Fibroblast of skin of scalp (primary cell): ENCODE data around the gene PLAC8L1.

Source experiments
- DNase-seq: peaks from one replicate; pipeline ENCODE4 v3.0.0-alpha.2; 2013

The PLAC8L1 gene

GRCh38 chr5:146079695-146080373, 25.5 kb downstream of the PLAC8L1 start:
- no peak for DNase-seq

DNA sequence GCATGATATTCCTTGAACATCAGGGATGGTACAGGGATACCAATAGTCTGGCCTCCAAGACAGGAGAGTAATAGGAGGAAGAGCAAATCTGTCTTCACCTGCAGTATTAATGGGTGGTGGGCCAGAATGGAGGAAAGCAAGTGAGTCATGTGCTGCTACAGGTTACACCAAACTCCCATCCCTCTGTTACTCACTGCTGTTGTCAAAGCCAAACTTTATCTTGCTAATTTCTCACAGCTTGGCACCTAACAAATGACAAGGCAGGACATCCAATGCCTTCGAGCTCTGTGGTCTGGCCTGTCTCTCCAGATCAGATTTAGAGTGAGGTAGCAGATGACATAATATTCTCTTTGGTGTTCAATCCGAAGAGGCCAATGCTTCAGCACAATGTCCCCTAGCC, 26.8 kb downstream of the PLAC8L1 start:
- DNase-seq = no peak

DNA sequence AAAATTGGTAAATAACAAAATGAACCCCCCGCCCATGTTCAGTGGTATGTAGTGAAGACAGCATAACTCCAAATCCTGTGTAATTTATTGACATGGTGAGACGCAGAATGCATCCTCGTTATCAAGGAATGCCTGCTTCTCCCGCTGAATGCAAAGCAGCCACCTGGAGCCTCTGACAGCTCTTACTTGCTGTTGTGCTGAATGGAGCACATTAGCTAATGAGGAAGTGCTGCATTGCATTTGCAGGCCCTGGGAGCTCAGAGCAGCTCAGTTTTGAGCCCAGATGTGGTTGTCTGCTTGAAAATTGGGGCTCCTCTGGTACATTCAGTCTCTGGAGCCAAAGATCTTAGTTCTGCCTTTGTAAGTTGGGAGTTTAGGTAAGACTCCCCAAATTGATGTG, 28.9 kb downstream of the PLAC8L1 start:
- no peak for DNase-seq

DNA sequence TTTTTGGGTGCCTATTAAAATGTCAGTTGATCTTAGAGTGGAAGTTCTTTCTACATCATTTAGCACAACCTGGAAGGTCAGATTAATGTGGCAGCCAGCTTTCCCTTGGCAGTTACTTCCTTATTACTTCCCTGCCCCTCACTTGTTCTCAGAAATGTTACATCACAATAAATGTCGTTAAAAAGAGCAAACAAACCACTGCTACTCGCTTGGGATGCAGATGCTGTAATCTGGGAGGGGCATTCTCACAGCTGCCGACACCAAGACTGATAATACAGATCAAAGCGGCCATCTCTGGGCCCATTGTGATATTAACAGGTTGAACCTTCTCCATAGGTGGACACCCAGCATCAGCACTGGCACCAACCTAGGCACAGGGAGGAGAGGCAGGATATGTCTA, 29.3 kb downstream of the PLAC8L1 start:
- DNase-seq = no peak

DNA sequence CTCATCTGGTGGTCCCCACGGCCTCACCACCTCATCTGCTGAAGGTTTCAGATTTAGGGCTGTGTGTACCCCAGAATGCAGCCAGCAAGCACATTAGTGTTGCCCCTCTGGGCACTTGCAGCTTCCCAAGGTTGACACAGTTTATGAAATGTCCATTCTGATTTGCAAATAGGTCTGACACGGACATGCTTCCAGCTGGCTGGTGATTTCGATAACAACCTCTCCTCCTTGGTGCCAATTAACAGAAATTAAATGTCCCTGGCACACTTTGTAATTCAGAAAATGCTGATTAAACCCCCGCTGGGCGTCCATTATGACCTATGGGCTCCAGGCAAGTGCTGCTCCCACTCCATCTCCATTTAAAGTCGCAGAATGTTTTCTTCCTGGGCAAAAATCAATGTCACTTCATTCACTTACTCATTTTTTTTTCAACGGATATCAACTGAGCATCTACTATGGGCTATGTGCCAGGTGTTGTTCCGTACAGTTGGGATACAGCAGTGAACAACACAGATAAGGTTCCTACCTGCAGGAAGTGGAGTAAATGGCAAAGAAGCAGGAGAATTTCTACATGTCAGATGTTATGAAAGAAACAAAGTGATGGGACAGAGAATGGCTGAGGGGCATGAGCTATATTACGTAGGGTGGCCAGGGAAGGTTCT, 32.0 kb downstream of the PLAC8L1 start:
- no peak for DNase-seq

DNA sequence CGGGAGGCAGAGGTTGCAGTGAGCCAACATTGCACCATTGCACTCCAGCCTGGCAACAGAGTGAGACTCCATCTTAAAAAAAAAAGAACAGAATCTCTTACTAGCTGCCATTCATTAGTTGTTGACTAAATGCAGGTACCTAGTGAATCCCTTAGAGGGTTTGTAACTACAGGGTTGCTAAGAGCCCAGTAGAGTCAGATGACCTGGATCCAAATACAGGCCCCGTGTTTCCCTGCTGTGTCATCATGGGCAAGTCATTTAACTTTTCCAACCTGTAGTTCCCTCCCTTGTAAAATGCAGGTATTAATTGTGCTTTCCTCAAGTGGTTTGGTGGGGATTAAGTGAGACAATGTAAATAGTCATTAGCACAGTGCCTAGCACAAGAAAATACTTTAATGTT, 32.8 kb downstream of the PLAC8L1 start:
- no peak for DNase-seq

GRCh38 chr5:146071171-146071570, 34.2 kb downstream of the PLAC8L1 start:
- no peak for DNase-seq

DNA sequence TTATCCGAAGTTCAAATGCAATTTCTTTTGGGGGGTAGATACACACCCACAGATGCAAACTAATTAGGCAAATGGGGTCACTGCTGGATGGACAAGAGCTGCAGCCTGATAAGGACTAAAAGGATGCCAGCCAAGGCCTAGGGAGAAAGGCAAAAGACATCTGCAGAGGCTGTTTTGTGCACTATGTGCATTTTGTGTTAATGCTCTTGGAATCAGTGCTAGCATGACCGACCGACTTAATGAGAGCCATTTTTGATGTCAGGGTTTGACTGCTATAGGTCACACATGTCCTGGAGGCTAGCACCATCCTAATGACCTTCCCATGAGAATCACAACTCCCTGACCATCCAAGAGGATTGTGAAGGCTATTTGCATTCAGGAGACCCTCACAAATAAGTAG, 34.6 kb downstream of the PLAC8L1 start:
- no peak for DNase-seq

DNA sequence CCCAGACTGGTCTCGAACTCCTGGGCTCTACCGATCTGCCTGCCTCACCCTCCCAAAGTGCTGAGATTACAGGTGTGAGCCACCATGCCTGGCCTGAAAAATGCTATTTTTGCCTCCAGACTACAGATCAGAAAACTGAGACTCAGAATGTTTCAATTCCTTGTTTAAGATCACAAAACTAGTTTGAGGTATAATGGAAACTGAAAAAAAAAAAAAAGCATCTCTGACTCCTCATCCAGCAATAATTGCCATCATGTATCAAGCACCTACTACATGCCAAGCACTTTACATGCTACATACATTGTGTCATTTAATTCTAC, 35.6 kb downstream of the PLAC8L1 start:
- DNase-seq = no peak

DNA sequence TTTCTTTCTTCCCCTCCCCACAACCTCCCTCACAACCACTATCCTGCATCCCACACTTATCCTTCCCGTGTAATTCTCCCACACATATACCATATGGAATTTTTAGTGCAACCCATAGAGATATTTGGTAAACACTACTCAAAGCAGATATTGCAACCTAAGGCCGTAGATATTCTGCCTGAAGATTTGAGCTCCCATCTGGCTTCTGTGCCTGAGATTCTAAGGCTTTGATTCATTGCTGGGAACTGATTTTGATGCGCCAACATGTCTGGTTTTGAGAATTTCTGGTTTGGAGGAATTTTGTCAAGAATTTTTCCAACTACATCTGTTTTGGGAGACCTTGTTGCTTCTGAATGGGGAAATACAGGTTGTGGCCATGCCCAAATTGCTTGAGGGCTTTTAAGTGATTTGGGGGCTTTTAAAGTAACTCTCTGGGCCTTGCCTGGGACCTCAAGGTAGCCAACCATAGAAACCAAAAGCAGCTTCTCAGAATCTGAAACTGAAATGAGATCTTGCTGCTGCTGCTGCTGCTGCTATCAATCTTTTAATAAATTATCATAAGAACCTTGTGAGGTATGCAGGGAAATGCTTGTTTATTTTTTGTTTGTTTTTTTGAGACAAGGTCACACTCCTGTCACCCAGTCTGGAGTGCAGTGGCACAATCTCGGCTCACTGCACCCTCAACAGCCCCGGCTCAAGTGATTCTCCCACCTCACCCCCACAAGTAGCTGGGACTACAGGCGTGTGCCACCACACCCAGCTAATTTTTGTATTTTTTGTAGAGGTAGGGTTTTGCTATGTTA, 36.2 kb downstream of the PLAC8L1 start:
- DNase-seq = no peak

- DNase-seq = no peak
Observed at GRCh38 chr5:146068206-146068605, 37.2 kb downstream of the PLAC8L1 start.

DNA sequence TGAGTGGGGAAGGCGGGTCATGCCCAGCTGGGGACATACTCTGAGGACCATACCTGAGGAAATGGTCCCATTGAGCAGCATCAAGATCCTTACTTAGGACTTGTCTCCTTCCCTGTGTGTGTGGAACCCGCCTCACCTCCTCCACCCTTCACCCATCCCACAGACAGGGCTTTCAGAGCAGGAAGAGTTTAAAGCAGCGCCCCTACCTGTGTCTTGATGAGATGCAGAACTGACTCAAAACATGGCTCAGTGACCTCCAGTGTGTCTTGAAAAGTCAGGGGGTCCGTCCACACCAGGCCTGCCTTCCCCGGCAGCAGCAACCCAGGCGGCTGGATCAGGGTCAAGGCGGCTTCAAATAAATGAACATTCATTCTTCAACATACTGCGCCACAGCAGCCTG, 38.4 kb downstream of the PLAC8L1 start:
- no peak for DNase-seq

- DNase-seq = no peak
Observed at GRCh38 chr5:146060221-146060585, 45.2 kb downstream of the PLAC8L1 start.

DNA sequence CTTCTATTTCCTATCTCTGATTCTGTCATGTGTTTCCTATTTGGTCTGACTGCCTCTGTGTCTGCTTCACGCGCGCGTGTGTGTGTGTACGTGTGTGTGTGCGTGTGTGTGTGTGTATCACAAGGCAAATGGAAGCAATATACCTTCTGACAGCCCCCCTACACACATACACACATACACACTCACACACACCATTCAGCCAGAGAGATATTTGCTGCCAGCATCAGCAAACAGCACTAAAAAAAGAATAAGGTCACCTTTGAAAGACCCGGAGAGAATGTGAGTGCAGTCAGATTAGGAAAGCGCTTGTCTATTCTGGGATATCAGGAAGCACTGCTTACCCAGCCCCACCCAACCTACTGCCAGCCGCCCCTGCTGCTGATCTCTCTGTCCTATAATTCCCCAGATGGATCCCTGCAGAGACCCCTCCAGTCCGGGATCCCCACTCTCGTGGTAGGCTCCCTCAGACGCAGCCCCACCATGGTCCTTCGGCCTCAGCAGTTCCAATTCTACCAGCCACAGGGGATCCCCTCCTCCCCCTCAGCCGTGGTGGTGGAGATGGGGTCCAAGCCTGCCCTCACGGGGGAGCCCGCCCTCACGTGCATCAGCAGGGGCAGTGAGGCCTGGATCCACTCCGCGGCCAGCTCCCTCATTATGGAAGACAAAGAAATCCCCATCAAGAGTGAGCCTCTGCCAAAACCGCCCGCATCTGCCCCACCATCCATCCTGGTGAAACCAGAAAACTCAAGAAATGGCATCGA, 45.7 kb downstream of the PLAC8L1 start:
- DNase-seq = peak; percentile 4

- DNase-seq = no peak
Observed at GRCh38 chr5:146055432-146055831, 49.9 kb downstream of the PLAC8L1 start.

GRCh38 chr5:146052780-146053179, 52.6 kb downstream of the PLAC8L1 start:
- DNase-seq = no peak

DNA sequence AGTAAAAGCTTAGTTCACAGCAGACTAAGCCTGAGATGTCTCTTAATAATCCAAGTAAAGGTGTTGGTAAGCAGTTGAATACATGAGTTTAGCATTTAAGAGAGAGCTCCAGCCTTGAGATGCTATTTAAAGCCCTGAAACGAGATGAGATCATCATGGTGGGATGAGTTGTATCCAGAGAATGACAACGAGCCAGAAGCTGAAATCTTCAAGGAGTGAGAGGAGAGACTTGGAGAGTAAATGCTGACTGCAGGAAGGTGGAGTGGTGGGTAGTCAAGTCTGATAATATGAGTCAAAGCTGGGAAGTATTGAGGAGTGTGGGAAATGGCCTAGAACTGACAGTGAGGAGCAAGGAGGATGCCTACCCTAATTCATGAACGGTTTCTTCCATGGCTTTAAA, 53.7 kb downstream of the PLAC8L1 start:
- DNase-seq = peak; percentile 51

GRCh38 chr5:146050086-146050485, 55.3 kb downstream of the PLAC8L1 start:
- DNase-seq = no peak

GRCh38 chr5:146049704-146050026, 55.7 kb downstream of the PLAC8L1 start:
- DNase-seq = no peak

- peak; percentile 69 for DNase-seq
Observed at GRCh38 chr5:146048994-146049703, 56.2 kb downstream of the PLAC8L1 start.

DNA sequence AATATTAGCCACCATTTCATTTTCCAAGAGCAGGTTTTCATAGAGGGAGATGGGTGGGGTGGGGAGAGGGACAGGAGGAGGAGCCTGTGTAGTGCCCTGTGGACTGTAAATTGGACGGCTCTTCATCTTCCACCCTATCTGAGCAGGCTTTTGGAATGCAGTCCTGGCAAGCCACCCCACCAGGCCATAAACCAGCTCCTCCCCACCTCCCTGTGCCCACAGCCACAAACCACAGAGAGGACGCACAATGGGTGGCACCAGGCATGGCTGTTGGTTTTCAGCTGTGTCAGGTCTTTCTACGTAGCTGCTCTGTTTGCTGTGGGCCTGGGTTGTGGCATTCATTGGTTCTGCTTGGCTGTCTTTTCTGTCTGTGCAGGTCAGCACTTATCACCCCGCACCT, 58.0 kb downstream of the PLAC8L1 start:
- no peak for DNase-seq

DNA sequence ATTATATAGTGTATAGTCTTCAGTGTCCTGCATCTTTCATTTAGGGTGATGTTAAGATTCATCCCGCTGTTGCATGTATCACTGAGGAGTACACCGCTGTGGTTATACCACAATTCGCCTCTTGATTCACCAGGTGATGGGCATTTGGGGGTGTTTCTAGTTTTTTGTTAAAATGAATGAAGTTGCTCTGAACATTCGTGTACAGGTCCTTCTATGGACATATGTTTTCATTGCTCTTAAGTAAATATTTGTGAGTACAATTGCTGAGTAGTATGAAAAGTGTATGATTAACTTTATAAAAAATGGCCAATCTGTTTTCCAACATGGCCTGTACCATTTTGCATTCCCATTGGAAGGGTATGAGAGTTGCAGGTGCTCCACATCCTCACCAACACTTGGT, 61.7 kb downstream of the PLAC8L1 start:
- no peak for DNase-seq
